ENCODE data around the gene IP6K3.

The IP6K3 gene

GRCh38 chr6:33671744-33672072 is 75.0 kb downstream of the IP6K3 start:
- no peak overlapping the region for H2AFZ ChIP-seq
- H3K27me3 ChIP-seq (ENCODE audit: control insufficient read depth, insufficient read depth, low read length), result no peaks in the 10 kb centered on the region
- H3K9ac ChIP-seq, result no peak overlapping the region
- H3K4me3 ChIP-seq (ENCODE audit: low read depth, low read length), result no peak overlapping the region
- H3K79me2 ChIP-seq, result no peaks in the 10 kb centered on the region
- H3K4me1 ChIP-seq, result no peaks in the 10 kb centered on the region
- no peak overlapping the region for H3K4me2 ChIP-seq (ENCODE audit: low read length)
- H3K27ac ChIP-seq, result no peak overlapping the region
- no peak for TF ChIP-seq CTCF (IDR thresholded peaks at IDR 0.05)
- no peaks in the 10 kb centered on the region for H3K9me3 ChIP-seq (ENCODE audit: control insufficient read depth, low read length)
- no peaks in the 10 kb centered on the region for H3K36me3 ChIP-seq (ENCODE audit: control insufficient read depth, insufficient read depth, low read length)

Data from parathyroid adenoma (tissue), 2 donors.